ENCODE results near the gene CAND1.

GRCh38 chr12:67288561-67288960 lies 19.4 kb downstream of the CAND1 start:
- no peak for TF ChIP-seq POLR2A (IDR thresholded peaks at IDR 0.05; ENCODE audit: low read depth, low read length)
- no peak for TF ChIP-seq TAF1 (IDR thresholded peaks at IDR 0.05; ENCODE audit: borderline replicate concordance, low read depth, low read length)

Measured in GM12892 (cell line).